Measurements from ENCODE around the gene MYO3B.

MYO3B gene

DNA sequence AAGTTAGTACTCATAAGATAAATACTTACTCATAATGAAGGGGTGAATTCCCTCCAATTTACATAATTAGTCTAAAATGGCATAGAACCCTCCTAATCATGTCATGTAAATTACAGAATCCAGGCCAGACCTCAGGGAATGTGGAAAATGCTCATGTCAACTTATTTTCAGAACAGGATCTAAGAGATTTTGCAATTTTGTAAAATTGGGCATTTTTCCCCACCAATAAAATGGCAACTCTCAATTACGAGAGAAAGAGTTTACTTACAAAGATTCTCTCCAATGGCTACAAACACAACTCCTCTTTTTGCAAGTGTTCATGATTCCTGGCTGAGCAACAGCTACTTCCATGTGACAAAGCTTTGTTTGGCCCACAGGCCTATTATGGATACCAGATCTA lies 503.4 kb downstream of the MYO3B start:
- no peak for DNase-seq (ENCODE audit: low read depth in 1 of 2, low spot score in 1 of 2)

DNA sequence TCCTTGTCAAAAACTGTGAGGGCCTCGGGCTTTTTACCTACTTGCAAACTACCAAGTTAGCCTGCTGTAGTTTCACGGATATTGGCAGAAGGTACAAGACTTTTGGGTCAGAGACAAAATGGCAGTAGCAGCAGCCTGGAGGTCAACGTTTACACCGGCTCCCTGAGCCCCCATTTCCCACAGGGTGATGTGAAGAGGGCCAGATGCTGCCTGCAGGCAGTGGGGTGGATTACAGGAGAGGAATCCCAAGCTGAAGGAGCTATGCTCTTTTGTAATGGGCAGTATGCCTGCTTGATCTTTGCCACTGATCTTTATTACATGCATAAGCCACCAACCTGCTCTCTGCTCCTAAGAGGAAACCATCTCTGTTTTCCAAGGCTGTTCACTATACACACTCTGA lies 507.6 kb downstream of the MYO3B start:
- DNase-seq (ENCODE audit: low read depth in 1 of 2, low spot score in 1 of 2): no peak

DNA sequence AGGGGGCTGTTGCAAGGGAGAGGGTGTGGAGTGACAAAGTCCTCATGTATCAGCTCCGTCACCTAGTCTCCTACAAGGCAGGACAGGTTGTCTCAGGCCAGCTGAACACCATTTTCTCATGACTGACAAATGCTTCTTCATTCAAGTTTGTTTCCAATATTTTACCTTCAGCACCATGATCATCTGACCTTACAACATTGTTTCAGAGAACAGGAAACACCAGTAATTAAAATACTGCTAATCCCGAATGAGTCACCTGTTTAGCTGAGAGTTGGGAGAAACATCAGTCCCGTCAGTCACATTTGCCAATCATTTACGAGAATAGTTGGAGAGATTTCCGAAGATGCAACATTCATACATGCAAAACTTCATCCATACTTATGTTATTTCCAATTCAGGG lies 511.5 kb downstream of the MYO3B start:
- no peak for DNase-seq (ENCODE audit: low read depth in 1 of 2, low spot score in 1 of 2)

DNA sequence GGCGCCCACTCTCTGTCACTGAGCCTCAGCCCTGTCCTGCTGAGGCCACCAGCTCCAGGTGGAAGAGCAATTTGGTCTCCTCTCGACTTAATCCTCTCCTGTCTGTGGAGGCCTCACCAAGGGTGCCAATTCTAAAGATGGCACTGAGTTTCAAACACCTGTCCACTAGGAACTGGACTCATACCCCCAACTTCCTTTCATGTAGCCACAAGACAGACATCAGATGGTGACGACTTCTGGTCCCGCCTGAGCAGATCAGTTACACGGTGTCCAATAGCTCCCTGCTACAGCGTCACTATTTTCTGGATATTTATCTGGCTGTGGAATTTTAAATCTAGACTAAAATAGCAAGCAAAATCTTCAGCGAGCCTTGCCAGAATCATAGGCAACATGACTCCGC lies 512.7 kb downstream of the MYO3B start:
- no peak for DNase-seq (ENCODE audit: low read depth in 1 of 2, low spot score in 1 of 2)

DNA sequence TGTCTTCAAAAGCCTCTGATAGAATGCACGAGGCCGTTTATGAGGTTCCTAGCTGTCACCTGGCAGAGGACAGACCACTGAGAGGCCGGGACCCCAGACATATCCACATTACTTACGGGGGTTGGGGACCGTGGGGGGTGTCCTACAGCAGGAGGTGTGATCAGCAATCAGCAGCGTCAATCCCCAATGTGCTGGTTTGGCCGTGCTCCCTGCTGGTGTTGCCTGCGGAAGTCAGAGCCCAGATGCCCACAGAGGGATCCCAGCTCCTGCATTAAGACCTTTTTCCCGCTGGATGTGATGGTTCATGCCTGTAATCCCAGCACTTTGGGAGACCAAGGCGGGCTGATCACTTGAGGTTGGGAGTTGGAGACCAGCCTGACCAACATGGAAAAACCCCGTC lies 516.4 kb downstream of the MYO3B start:
- DNase-seq (ENCODE audit: low read depth in 1 of 2, low spot score in 1 of 2): no peak

DNA sequence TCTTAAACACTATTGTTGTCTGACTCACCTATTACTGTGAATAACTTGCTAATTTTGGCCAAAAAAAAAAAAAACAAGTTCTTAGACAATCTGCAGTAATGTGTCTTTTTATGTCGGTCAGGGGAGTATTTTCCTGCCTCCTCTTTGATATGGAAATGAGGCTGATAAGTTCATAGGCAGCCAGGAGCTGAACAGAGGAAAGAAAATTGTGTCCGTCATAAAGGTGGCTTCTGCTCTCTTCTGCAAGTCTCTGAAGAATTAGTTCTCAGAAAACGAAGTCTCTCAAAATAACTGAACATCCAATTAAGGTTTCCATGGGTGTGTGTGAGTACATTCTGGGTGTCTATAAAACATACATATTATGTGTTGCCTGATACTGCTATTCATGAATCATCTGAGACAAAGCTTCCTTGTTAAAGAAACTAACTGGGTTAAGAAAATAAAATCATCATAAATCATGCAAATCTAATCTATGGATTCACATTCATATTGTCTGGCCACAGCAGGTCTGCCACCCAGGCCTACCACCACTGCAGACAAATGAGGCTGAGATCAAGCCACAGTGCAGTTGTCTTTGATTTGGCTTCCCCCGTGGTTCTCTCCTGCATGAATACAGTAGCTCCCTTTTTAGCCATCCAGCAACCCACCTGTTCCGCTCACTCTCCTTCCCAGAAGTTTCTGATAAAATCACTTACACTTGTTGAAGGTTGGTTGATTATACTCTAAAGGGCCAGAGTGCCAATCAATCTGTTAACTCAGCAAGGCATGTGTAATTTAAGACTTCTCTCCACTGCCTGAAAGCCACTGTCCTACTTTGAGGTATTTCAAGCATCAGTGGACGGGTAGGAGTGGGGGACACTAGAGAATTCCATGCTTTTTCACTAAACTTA lies 517.8 kb downstream of the MYO3B start:
- no peak for DNase-seq (ENCODE audit: low read depth in 1 of 2, low spot score in 1 of 2)

DNA sequence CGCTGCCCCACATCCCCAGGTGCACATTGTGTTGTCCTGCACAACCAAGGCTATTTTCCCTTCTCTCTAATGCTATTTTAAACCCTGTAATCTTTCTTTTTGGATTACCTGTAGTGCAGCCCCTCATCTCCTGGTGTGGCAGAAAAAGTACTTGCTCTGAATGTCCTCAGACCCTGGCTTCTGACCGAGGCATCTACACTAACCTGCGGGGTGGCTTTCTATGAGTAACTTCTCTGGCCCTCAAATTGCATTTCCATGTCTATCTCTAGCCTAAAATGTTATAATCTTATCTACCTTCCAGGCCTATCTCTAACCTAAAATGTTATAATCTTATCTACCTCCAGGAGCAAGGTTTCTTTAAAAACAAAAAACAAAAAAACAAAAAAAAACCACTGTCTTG lies 519.0 kb downstream of the MYO3B start:
- DNase-seq (ENCODE audit: low read depth in 1 of 2, low spot score in 1 of 2): no peak

DNA sequence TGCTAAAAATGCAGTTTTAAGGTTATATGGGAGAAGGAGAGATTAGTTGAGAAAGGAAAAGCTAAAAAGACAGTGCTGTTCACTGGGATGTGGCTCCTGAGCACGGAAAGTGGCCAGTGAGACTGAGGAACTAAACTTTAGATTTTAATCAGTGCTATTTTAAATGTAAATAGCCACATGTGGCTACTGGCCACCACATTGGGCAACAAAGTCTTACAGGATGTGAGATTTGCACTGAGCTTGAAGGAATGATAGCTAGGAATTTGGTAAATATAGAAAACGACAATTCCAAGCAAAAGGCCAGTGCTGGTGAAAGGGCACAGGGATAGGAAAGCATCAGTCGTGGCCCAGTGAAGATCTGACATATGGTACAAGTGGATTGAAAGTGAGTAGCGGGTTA lies 523.1 kb downstream of the MYO3B start:
- no peak for DNase-seq (ENCODE audit: low read depth in 1 of 2, low spot score in 1 of 2)

DNA sequence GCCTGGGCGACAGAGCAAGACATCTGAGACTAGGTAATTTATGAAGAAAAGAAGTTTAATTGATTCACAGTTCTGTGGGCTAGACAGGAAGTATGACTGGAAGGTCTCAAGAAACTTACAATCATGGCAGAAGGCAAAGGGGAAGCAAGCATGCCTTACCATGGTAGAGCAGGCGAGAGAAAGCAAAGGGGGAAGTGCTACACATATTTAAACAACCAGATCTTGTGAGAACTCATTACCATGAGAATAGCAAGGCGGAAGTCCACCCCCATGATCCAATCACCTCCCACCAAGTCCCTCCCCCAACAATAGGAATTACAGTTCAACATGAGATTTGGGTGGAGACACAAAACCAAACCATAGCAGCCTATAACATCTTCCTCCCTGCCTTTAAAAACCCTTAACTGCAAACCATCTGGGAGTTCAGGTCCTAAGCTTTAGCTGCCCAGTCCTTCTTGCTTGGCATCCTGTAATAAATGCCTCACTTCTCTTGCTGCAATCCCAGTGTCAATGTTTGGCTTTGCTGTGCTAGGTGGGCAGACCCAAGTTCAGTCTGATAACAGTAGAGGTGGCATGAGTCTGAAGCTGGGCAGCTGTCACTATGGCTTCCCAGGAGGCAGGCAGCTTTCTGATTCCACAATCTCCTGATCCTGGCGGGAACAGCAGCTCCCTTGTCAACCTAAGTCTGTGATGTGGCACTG lies 526.0 kb downstream of the MYO3B start:
- no peak for DNase-seq (ENCODE audit: low read depth in 1 of 2, low spot score in 1 of 2)

All from activated T-helper 1 cell treated with anti-CD3 and anti-CD28 coated beads, Interleukin-2, amount 50 U/mL, for 16 hours (primary cell).